Spinal cord (tissue), 10 donors: ENCODE results near the gene NDUFAF4. TPM values are rescaled to one million over a fixed set of nuclear protein-coding genes. Genes with fewer than 3 reads are reported as not detected.
"Not testable (repeated sequence)": the region's sequence is repeated elsewhere in the genome, so short reads cannot be mapped to it uniquely, and the experiment has no call there.

Experiments
- DNase-seq, 6 donors: peaks; one replicate each; pipeline versions ENCODE4 v3.0.0 to v3.0.0-alpha.2; 2013 to 2015; ENCODE audit warnings: low spot score in 6 of 6, low read depth in 4 of 6
- H3K27ac ChIP-seq: one replicate; pipeline ENCODE4 v1.5.1; 2013; ENCODE audit warnings: low read depth, low read length, control low read depth
- H3K27me3 ChIP-seq: one replicate; pipeline ENCODE4 v1.6.1; 2013; ENCODE audit warnings: low read length; ENCODE audit not compliant: control insufficient read depth, insufficient read depth
- H3K36me3 ChIP-seq: one replicate; pipeline ENCODE4 v1.6.1; 2013; ENCODE audit warnings: low read length; ENCODE audit not compliant: control insufficient read depth, insufficient read depth
- H3K4me1 ChIP-seq: one replicate; pipeline ENCODE4 v1.6.1; 2013; ENCODE audit warnings: low read length; ENCODE audit not compliant: control insufficient read depth, insufficient read depth
- H3K4me3 ChIP-seq: one replicate; pipeline ENCODE4 v1.5.1; 2013; ENCODE audit warnings: low read depth, low read length, control low read depth
- H3K9me3 ChIP-seq: one replicate; pipeline ENCODE4 v1.6.1; 2013; ENCODE audit warnings: low read length; ENCODE audit not compliant: control insufficient read depth, insufficient read depth
- WGBS: methylation state at CpG from one replicate; pipeline ENCODE4 v1.1.5; 2013; ENCODE audit warnings: missing lambda C conversion rate; ENCODE audit not compliant: insufficient coverage; 5-methylcytosine and 5-hydroxymethylcytosine counted together
- polyA plus RNA-seq, 2 donors: library from polyadenylated mRNA; unstranded; fragments of 120-200 nt; gene quantifications; one replicate each; pipeline ENCODE4 v1.2.1, GENCODE V29; 2013; ENCODE audit not compliant: insufficient read length in 2 of 2
- total RNA-seq, 2 donors: library from RNA; depleted of rRNA in 1 of 2; stranded (reverse); fragments of 120-200 nt in 1 of 2; fragments of >200 nt in 1 of 2; gene quantifications; one replicate each; pipeline versions ENCODE4 v1.2.3 to v1.2.4, GENCODE V29; 2013 to 2014
- donor health status: healthy.

NDUFAF4 gene
- total and polyA plus RNA-seq, 4 donors = 22.1 to 53.1 (median 38.7) TPM

DNA sequence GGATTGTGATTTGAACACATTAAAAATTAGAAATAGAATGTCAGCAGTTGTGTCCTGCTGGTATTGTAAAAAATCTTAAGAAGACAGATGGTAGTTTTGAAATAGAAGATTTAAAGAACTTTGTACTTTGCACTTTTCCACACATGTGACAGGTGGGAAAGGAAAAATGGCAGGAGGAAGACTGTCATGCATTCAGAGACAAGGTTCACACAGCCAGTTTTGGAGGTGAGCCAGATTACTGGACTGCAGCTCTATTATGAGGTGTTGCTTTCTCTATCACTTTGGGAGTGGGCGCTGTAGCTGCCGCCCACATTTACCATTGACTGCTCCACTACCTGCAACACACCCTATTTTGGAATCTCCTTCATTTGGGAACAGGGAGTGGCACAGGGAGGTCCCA lies 12.1 kb upstream of the NDUFAF4 start:
- no CpG with 5 or more reads among the region's 2 CpGs for WGBS
- DNase-seq = no peak
- H3K4me1 ChIP-seq = no peaks in the 10 kb centered on the region
- H3K27me3 ChIP-seq = no peaks in the 10 kb centered on the region
- H3K9me3 ChIP-seq = no peaks in the 10 kb centered on the region
- no peak overlapping the region for H3K27ac ChIP-seq
- H3K4me3 ChIP-seq = no peak overlapping the region
- no peaks in the 10 kb centered on the region for H3K36me3 ChIP-seq

DNA sequence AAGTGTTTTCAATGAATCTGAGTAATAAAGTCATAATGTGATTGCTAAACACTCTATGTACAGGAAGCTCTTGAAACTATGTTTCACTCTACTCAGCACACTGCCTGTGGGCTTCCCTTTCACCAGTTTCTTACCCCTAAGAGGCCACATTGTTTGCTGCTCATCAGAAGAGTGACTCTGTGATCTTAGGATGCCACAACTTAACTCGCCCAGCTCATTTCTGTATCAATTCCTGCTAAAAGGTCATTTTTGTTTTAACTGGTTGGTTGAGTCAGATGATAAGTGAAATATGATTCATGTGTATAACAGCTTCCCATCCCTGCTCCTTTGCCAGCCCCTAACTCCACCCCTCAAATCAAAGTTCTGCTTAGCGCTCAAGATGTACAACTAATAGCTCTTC lies 9.8 kb upstream of the NDUFAF4 start:
- Histone ChIP-seq H3K4me1 (no peaks in the 10 kb centered on the region), H3K27ac (no peak overlapping the region), H3K36me3 (no peaks in the 10 kb centered on the region), H3K4me3 (no peak overlapping the region), H3K27me3 (no peaks in the 10 kb centered on the region), H3K9me3 (no peaks in the 10 kb centered on the region)
- no peak for DNase-seq
- WGBS = no CpG with 5 or more reads among the region's 2 CpGs

DNA sequence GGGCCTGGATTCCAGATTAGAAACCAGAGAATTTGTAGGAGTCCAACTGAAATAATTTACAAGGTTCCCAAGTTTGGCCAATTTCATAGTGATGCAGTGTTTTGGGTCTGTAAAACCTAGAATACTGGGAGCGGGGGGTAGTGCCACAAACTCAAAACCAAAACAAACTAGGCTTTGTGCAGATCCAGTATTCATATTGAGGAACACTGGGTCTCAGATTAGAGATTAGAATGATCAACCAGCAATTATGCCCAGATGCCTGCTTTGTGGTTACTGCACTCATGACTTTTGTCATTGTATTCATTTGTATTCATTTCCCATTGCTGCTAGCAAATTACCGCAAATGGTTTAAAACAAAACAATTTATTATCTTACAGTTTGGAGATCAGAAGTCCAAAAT lies 3.2 kb upstream of the NDUFAF4 start:
- no CpG with 5 or more reads among the region's 2 CpGs for WGBS
- no peak for DNase-seq
- Histone ChIP-seq H3K27me3 (no peaks in the 10 kb centered on the region), H3K4me1 (peaks cover 4% of the 10 kb centered on the region), H3K27ac (no peak overlapping the region), H3K36me3 (no peaks in the 10 kb centered on the region), H3K9me3 (no peaks in the 10 kb centered on the region), H3K4me3 (no peak overlapping the region)

DNA sequence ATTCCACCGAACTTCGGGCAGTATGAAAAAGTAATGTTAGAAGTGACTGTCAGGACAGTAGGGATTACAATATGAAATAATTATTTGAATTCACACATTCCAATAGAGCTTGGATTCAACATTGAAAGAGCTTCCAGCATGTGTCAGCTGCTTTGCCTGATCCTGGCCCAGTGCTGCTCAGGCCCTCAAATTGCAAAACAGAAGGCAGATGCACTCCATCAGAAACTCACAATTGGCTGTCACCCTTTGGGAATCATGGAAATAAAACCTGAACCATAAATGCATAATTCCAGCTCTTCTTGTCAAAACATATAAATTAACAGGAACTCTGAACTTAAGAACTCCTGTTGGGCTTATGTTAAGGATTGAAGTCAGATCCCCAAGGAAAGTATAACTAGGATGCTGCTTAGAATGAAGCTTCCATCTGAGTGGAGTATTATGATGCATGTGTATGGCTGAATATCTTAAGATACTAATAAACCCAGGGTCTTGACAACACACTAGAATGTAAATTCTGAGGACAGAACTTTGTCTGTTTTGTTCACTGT lies 1.8 kb upstream of the NDUFAF4 start:
- Histone ChIP-seq H3K4me1 (peaks cover 4% of the 10 kb centered on the region), H3K36me3 (no peaks in the 10 kb centered on the region), H3K27me3 (no peaks in the 10 kb centered on the region), H3K27ac (no peak overlapping the region), H3K9me3 (no peaks in the 10 kb centered on the region), H3K4me3 (no peak overlapping the region)
- peak in 1 of 6 donors; percentile 14 for DNase-seq
- WGBS = no CpG with 5 or more reads among the region's 2 CpGs

DNA sequence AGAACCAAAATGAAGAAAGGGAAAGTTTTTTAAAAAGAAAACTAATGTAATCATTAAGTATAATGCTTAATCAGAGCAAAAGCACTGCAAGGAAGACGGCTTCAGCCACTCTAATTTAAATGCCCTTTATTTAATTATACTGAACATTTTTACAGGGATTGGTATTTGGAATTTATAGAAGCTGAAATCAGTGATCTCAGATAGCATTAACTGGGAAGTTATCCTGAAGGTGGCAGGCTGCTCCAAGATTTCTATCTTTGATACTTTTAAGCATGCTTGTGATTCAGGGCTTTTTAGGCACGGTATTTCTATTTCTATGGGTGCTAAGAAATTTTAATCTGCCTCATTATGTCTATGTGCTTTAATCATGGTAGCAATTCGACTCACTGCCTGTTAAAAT lies 1.3 kb upstream of the NDUFAF4 start:
- Histone ChIP-seq H3K9me3 (no peaks in the 10 kb centered on the region), H3K27ac (peak overlapping the region; percentile 92), H3K27me3 (no peaks in the 10 kb centered on the region), H3K36me3 (no peaks in the 10 kb centered on the region), H3K4me3 (no peak overlapping the region), H3K4me1 (peaks cover 4% of the 10 kb centered on the region)
- peak; percentile 21 to 91 (median 42) for DNase-seq
- WGBS = no CpG with 5 or more reads among the region's 3 CpGs

DNA sequence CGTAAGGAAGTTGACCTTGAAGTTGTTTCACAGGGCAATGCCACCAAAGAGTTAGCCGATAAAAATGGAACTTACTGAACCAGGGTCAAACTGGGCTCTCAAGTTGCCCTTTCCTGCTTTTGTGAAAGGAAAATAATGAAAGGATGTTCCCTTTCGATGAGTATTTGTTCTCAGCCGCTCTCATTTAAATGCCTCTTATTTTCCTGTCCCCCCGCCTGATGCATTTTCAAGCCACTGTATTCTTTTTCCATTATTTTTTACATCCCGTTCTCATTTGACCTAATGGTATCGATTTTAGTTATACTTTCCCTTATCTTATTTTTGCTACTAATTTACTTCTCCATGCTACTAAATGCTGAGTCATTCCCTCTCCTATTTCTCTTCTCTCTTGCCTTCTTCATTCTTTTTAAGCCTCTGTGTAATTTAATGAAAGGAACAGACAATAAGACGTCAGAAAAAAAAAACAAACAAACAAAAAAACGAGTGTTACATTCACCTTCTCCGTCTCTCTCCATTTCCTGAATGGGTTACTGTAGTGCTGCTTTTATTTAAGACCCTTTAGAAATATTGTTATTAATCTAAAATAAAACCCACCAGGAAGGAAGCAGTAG lies 655 bp upstream of the NDUFAF4 start:
- H3K36me3 ChIP-seq = no peaks in the 10 kb centered on the region
- peak overlapping the region; percentile 86 for H3K4me3 ChIP-seq
- 0% methylated on average over 5 of the region's 10 CpGs for WGBS
- DNase-seq = peak in 3 of 6 donors; percentile 6 to 11 (median 11)
- no peaks in the 10 kb centered on the region for H3K27me3 ChIP-seq
- peak overlapping the region; percentile 92 for H3K27ac ChIP-seq
- peaks cover 4% of the 10 kb centered on the region for H3K4me1 ChIP-seq
- H3K9me3 ChIP-seq = no peaks in the 10 kb centered on the region

DNA sequence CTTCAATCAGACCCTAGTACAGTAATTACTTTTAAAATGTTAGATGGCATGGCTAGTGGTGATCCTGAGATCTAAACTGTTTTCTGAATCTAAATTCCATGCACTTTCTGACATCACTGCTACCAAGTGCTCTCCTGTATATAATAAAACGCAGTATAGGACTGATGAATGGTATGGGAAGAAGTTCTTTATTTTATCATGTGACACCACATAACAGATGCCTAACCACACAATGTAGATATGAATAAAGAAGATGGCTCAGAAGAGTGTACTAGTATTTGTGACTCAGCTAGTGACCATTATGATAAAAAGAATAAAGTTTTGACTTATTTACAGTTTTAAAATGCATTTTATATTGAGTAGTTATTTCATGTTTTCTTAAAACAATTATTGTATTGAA lies 8.5 kb downstream of the NDUFAF4 start:
- Histone ChIP-seq H3K4me3 (no peak overlapping the region), H3K27me3 (no peaks in the 10 kb centered on the region), H3K27ac (no peak overlapping the region), H3K36me3 (no peaks in the 10 kb centered on the region), H3K9me3 (no peaks in the 10 kb centered on the region), H3K4me1 (no peaks in the 10 kb centered on the region)
- DNase-seq = no peak
- no CpG with 5 or more reads among the region's 1 CpG for WGBS

DNA sequence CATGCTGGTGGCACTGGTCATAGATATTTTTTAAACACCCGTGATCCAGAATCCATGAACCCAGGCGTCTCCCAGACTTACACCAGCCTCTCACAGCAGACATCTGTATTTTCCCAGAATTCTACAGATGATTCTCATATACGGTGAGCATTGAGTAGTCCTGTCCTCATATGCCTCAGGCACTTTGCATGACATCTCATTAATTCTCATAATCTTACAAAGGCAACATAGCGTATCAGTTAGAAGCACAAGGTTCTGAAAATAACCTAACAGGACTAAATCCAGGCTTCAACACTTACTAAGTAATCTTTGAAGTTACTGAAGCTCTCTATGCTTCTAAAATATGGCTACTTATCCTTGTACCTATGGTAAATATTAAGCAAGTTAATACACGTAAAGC lies 8.9 kb downstream of the NDUFAF4 start:
- H3K9me3 ChIP-seq = no peaks in the 10 kb centered on the region
- no peaks in the 10 kb centered on the region for H3K36me3 ChIP-seq
- 97% methylated on average over 3 of the region's 5 CpGs for WGBS
- no peak overlapping the region for H3K27ac ChIP-seq
- no peaks in the 10 kb centered on the region for H3K4me1 ChIP-seq
- no peak for DNase-seq
- no peaks in the 10 kb centered on the region for H3K27me3 ChIP-seq
- H3K4me3 ChIP-seq = no peak overlapping the region

DNA sequence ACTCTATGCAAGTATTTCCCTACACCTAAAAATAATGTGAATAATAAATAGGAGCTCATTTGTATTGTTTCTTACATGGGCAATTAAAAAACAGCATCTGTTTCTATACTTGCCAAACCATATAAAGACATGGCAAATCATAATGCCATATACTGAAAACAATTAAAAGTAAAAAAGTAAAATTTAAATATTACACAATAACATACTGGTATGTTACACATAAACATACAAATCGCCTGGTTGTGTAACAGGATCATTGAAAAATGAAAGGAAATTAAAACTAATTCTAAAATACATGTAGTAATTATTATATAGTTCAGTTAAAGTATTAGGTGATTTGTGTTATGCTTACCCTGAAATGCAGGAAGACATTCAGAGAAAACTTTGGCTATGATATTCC lies 11.2 kb downstream of the NDUFAF4 start:
- no peaks in the 10 kb centered on the region for H3K36me3 ChIP-seq
- no peaks in the 10 kb centered on the region for H3K27me3 ChIP-seq
- H3K4me1 ChIP-seq = no peaks in the 10 kb centered on the region
- DNase-seq = no peak
- no peak overlapping the region for H3K4me3 ChIP-seq
- H3K9me3 ChIP-seq = no peaks in the 10 kb centered on the region
- H3K27ac ChIP-seq = no peak overlapping the region
- WGBS = no CpG with 5 or more reads among the region's 1 CpG

DNA sequence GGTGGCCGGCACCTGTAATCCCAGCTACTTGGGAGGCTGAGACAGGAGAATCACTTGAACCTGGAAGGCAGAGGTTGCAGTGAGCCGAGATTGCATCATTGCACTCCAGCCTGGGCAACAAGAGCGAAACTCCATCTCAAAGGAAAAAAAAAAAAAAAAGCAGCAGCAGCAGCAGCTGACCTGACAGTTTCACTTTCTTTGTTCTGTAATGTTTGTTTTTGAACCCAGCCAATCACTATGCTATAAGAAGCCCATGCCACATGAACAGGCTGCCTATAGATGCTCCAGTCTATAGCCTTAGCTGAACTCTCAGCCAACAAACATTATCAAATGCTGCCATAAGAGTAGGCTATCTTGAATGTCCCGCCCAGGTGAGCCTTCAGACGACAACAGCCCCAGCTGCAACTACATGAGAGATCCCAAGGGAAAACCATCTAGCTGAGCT lies 12.5 kb downstream of the NDUFAF4 start:
- not testable (repeated sequence) for H3K4me3 ChIP-seq

More for the DNA sequence above, 12.5 kb downstream of the NDUFAF4 start:
- H3K27me3 ChIP-seq, H3K4me1 ChIP-seq, H3K9me3 ChIP-seq, DNase-seq, H3K36me3 ChIP-seq, H3K27ac ChIP-seq: not testable (repeated sequence)
- WGBS = 73% methylated on average over 3 of the region's 5 CpGs
